Activated T-helper 1 cell treated with Interleukin-2 at 50 U/mL for 16 hours (primary cell): Measurements from ENCODE around the gene ACTR2.
"Not testable (repeated sequence)": the region's sequence is repeated elsewhere in the genome, so short reads cannot be mapped to it uniquely, and the experiment has no call there.

Source experiments
- DNase-seq: peaks from one replicate; pipeline ENCODE4 v3.0.0-alpha.2; 2020; ENCODE audit warnings: low read depth

Gene ACTR2

GRCh38 chr2:65231121-65231520 lies 3.5 kb downstream of the ACTR2 start:
- DNase-seq: no peak

- DNase-seq: no peak
Measured at GRCh38 chr2:65231892-65232477, 4.4 kb downstream of the ACTR2 start.

GRCh38 chr2:65232636-65233035 lies 5.0 kb downstream of the ACTR2 start:
- DNase-seq: no peak

GRCh38 chr2:65240657-65241056 lies 13.0 kb downstream of the ACTR2 start:
- no peak for DNase-seq

- DNase-seq: not testable (repeated sequence)
Measured at GRCh38 chr2:65244452-65244851, 16.8 kb downstream of the ACTR2 start.

- DNase-seq: no peak
Measured at GRCh38 chr2:65252640-65253039, 25.0 kb downstream of the ACTR2 start.

GRCh38 chr2:65255356-65255755 lies 27.7 kb downstream of the ACTR2 start:
- no peak for DNase-seq

GRCh38 chr2:65256054-65256453 lies 28.4 kb downstream of the ACTR2 start:
- DNase-seq: no peak

- not testable (repeated sequence) for DNase-seq
Measured at GRCh38 chr2:65257866-65258265, 30.2 kb downstream of the ACTR2 start.

- no peak for DNase-seq
Measured at GRCh38 chr2:65261676-65262075, 34.0 kb downstream of the ACTR2 start.

GRCh38 chr2:65263262-65263661 lies 35.6 kb downstream of the ACTR2 start:
- DNase-seq: no peak

- DNase-seq: no peak
Measured at GRCh38 chr2:65263986-65264385, 36.4 kb downstream of the ACTR2 start.

GRCh38 chr2:65264821-65265670 lies 37.4 kb downstream of the ACTR2 start:
- no peak for DNase-seq

- DNase-seq: no peak
Measured at GRCh38 chr2:65265671-65266045, 38.0 kb downstream of the ACTR2 start.

- DNase-seq: no peak
Measured at GRCh38 chr2:65267008-65267407, 39.4 kb downstream of the ACTR2 start.

- no peak for DNase-seq
Measured at GRCh38 chr2:65268957-65269356, 41.3 kb downstream of the ACTR2 start.

GRCh38 chr2:65273344-65273743 lies 45.7 kb downstream of the ACTR2 start:
- DNase-seq: no peak

- DNase-seq: no peak
Measured at GRCh38 chr2:65275141-65275915, 47.7 kb downstream of the ACTR2 start.

- no peak for DNase-seq
Measured at GRCh38 chr2:65276609-65277008, 49.0 kb downstream of the ACTR2 start.

GRCh38 chr2:65277118-65277517 lies 49.5 kb downstream of the ACTR2 start:
- DNase-seq: no peak

- DNase-seq: no peak
Measured at GRCh38 chr2:65277791-65278483, 50.3 kb downstream of the ACTR2 start.

- DNase-seq: no peak
Measured at GRCh38 chr2:65278531-65278981, 50.9 kb downstream of the ACTR2 start.
